Smooth muscle cell of the brain vasculature (primary cell): ENCODE results near the gene OSBPL7.

ENCODE experiments used
- DNase-seq: peaks from one replicate; pipeline ENCODE4 v3.0.0-alpha.2; 2012; ENCODE audit warnings: low read depth, low spot score

OSBPL7 gene

GRCh38 chr17:47821424-47822391 lies at the start of gene OSBPL7:
Gene OSBPL7, minus strand, starts transcription at chr17:47821794. Its CDS starts 1,516 bp downstream, at chr17:47820278.
- no peak for DNase-seq

DNA sequence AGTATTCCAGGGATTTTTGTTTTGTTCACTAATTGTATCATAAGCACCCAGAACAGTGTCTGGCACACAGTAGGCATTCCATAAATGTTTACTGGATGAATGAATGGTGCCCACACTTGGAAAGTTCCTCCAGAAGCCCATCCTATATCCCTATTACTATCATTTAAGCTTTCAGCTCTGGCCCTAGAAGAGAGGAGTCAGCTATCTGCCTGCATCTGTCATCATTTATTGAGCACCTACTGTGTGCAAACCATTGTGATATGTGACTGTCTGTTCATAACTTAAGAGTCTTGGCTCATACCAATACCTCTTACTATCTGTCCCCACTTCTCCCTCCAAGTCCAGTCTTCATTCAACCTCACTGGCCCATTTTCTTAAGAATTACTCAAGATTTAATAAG lies 49.5 kb upstream of the OSBPL7 start:
- no peak for DNase-seq

GRCh38 chr17:47870056-47870455 lies 48.5 kb upstream of the OSBPL7 start:
- DNase-seq, result no peak

DNA sequence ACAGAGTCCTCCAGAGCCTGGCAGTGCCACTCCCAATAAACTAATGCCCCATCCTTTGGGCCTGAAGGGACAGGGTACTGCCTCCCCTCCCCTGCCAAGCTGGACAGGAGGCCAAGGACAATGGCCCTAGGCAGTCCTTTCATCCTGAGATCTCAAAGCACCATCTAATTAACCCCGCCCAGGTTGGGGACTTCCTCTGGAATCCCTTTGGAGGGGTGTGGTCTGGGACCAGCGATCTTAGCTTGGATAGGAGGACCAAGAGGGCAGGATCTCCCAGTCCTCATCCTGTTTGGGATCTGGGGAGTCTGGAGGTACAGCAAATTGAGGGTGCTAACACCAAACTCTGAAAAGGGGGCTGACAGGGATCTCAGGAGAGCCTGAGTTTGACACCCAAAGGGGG lies 47.5 kb upstream of the OSBPL7 start:
- no peak for DNase-seq

GRCh38 chr17:47867813-47868533 lies 46.4 kb upstream of the OSBPL7 start:
- DNase-seq, result no peak

DNA sequence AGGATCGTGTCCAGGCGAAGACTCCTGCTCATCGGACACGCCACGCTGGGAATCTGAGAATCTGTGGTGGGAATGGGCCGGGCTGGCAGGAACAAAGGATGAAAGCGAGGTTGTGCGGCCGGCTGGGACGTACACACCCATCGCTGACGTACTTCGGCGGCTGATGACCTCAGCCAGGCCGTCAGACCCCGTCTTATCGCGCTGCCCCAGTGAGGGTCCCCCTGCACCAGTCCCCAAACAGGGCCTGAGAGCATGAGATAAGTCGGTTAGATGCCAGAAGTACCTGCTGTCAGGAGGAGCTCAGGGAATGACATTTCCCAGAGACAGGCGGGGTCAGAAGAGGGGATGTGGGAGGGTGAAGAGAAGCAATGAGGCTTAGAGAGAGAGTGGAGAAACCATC lies 45.3 kb upstream of the OSBPL7 start:
- no peak for DNase-seq

DNA sequence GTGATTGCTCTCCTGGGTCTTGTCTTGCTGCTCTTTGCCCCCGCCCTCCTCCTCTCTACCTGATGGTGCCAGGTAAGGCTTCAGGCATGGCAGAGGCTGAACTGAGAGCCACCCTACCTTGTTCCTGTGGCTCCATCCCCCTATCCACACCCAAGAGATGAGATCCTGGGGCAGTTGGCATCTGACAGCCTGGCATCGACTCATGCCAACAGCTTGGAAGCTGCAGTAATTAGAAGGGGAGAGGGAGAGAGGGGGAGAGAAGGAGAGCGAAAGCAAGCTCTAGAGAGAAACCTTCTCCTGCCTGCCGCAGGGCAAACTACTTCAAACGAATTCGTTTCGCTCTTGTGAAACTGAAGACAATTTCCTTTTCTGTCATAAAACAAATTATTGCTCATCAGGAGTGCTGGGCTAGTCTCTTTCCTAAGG lies 43.2 kb upstream of the OSBPL7 start:
- DNase-seq, result no peak

DNA sequence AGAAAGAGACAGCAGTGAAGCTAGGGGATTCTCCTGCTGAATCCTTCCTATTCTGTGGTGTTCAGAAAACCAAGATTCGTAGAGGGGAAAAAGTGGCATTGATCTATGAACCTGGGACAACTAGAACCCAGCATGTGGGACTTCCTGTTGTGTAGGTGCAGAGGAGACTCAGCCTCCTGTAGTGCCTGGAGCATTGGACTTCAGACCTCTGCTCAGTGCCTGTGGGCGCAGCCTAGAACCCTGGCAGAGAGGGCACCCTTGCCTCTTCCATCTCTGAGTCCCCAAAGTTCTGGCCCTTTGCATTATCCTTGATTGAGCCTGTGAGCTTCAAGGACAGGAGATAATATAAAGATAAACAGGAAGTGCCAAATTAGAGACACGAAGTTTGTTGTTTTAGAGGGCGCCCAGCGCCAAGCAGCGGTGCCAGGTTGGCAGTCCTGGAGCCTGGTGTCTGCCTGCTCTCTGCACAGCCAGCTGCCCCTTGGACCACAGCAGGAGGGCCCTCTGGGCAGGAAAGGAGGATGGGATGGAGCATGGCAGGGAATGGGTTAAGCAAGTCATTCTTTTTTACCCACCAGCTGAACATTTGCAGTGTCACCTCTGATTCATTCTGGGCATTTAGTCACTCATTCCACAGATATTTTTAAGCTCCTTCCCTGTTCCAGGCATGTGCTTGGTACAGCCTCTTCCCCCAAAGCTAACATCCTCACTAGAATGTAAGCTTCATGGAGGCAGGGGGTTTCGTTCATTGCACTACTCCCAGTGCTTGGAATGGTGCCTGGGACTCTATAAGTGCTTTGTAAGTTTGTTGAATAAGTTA lies 41.2 kb upstream of the OSBPL7 start:
- DNase-seq, result no peak

GRCh38 chr17:47860386-47860785 lies 38.8 kb upstream of the OSBPL7 start:
- DNase-seq, result no peak

DNA sequence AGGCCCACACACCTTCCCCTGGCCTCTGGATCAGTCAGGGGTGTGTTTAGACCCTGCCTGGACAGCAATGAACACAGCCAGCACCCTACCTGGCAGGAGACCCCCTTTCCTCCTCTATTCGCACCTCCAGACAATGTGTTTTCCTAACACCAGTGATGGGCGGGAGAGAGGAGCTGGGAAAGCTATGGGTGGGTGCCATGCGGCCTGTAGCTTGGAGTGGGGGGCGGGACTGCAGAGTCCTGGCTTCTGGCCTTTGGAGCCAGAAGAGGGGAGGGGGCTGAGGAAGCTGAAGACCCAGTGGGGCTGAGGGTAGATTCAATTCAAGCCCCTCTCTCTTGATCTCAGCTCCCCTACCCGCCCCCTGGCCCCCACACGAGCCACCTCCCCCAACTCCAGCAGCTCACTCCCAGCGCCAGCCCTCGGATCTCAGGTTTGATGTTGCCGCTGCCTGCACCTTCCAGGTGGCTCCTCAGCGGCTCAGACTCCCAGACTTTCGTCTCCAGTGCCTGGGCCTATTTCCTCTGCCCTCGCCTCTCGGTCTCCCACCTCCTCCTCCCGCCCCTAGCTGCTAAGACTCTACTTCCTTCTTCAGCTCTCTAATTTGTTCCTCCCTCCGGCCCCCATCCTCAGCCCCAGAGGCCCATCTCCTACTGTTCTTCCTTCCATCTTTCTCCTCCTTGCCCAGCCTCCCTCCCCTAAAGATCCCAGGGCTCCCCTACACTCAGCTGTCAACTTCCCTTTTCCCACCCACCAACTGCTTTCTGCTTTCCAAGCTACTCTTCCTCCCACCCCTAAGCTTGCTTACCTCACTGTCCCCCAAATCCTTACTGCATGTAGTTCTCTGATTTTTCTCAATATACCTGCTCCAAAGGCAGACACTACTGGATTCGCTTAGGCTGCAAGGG lies 36.2 kb upstream of the OSBPL7 start:
- DNase-seq, result no peak

DNA sequence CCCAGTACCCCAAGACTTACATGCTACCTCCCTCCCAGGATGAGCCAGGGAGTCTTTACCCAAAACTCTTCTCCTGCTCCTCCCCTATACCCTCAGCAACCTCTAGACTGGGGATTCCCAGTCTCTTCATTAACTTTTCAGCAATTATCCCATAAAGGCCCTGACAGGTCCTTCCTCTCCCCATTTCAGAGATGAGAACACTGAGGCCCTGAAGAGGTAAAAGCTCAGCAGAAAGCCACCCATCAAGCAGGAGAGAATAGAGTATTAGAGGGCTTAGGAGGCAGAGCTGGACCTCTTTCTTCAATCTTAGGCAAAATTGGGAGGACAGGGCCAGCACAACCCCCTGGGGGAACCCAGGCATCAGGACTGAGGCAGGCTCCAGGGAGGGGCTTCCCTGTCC lies 35.2 kb upstream of the OSBPL7 start:
- no peak for DNase-seq

GRCh38 chr17:47855737-47856136 lies 34.1 kb upstream of the OSBPL7 start:
- no peak for DNase-seq

DNA sequence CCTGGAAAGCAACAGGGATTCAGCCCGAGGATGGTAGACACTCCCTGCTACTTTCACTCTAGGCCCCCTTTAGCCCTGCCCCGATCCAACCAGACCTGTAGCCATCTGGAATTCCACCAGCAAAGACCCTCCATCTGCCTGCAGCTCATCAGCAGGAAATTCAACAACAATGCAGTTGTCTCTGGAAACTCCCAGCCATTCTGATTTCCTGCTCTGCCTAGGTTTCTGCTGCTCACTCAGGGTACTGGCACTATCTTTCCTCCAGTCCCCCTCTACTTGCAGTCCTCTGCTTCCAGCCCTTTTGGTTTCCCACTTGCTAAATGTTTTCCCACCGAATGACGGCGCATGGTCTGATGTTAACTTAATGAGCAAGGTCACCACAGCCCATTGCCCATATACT lies 32.0 kb upstream of the OSBPL7 start:
- DNase-seq, result no peak

GRCh38 chr17:47852113-47852949 lies 30.7 kb upstream of the OSBPL7 start:
- no peak for DNase-seq

DNA sequence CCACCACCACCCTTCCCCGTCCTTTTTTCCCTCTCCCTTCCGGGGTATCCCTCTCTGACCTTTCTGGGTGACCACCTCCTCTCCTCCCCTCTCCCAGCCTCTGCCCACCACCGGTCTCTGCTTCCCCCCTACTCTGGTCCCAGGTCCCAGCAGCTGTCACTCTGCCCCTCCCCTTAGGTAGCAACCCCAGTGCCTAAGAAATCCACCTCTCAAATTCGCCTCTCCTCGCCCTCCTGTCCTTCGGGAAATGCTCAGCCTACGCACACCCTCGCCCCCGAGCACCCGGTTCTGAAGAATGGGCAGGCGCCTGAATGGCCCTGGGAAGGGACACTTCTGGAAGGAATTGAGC lies 30.1 kb upstream of the OSBPL7 start:
- no peak for DNase-seq

GRCh38 chr17:47850692-47851573 lies 29.3 kb upstream of the OSBPL7 start, which contains the start of gene SP6:
Gene SP6, minus strand, starts transcription at chr17:47851163. Its CDS starts 2,734 bp downstream, at chr17:47848429.
- no peak for DNase-seq

DNA sequence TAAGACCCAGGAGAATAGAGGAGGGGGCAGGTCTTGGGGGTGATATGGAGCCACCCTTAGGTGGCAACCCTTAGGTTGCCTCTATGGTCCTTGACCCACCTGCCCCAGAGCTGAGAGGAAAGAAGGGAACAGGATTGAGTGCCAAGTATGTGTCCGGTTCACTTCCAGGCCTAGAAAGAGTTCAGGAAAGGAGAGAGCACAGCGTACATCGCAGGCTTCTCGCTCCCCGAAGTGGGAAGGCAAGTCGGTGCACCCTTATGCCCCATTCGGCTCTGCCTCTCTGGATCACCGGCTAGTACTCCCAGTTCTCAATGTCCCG lies 28.7 kb upstream of the OSBPL7 start:
- DNase-seq, result no peak

DNA sequence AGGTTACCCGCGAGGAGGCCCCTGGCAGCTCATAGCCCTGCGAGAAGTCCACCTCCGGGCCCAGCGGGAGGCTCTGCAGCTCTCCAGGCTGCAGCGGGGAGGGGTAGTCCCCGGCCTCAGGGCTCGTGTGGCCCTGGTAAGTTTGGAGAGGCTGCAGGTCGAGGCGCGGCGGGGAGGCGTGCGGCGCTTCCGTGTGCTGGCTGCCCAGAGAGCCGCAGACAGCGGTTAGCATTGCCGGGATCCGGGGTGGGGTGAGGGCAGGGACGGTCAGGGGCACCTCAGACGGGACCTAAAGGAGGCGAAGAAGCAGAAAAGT lies 26.6 kb upstream of the OSBPL7 start:
- no peak for DNase-seq
